NCI-H2171 (cell line): ENCODE results near the gene CDK9.
"Not testable (repeated sequence)": the region's sequence is repeated elsewhere in the genome, so short reads cannot be mapped to it uniquely, and the experiment has no call there.

Experiments
- DNase-seq: peaks from one replicate; lab custom pipeline; 2025; lab: John Stamatoyannopoulos, UW

Gene CDK9

DNA sequence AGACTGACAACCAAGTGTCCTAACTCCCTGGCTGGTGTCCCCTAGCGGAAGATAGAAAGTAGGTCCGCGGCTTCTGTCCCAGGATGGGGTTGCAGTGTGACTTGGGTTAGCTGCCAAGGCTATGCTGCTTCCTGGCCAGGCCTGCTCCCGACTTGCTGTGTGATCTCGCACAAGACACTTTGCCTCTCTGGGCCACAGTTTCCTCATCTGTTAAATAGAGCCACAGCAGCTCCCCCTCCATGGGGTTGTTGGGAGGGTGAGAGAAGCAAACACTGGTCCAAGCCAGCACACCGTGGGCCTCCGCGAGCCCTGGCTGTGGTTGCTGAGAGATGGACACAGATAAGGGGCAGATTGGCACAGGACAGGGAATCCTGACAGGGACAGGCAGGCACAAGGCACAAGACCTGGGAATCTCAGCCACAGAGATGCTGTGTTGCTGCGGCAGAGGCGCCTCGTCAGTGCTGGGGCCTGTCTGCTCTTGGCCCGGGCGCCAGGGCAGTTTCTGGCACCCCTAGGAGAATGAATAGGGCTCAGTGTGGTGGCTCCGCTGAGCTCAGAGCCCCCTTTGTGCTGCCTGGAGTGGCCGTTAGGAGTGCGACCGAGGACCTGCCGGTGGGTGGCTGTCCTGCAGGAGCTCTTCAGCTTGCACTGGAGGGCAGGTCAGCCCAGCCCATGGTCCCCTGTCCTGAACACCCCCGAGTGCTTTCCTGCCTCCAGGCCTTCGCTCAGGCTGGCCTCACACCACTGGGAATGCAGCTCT lies 5.5 kb upstream of the CDK9 start:
- no peak for DNase-seq

DNA sequence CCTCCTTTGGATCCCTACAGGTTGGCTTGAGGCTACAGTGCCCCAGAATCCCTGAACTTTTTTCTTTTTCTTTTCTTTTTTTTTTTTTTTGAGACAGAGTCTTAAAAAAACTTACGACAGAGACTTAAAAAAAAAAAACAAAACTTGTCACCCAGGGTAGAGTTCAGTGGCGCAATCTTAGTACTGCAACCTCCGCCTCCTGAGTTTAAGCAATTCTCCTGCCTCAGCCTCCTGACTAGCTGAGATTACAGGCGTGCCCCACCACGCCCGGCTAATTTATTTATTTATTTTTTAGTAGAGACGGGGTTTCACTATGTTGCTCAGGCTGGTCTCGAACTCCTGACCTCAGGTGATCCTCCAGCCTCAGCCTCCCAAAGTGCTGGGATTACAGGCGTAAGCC lies 4.9 kb upstream of the CDK9 start:
- DNase-seq = not testable (repeated sequence)

DNA sequence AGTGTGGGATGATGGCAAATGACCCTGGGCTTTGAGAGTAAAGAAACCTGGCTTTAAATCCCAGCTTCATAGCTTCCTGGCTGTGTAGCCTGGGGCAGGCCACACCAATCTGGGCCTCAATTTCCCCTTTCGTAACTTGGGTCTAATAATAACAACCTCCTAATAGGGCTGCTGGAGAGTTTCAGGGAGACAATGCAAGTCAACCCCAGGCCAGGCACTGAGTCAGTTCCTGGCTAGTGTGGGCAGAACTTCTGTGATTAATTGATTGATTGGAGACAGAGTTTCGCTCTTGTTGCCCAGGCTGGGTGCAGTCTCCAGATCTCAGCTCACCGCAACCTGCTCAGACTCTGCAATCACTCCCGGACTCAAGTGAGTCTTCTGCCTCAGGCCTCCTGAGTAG lies 4.0 kb upstream of the CDK9 start:
- DNase-seq = no peak

DNA sequence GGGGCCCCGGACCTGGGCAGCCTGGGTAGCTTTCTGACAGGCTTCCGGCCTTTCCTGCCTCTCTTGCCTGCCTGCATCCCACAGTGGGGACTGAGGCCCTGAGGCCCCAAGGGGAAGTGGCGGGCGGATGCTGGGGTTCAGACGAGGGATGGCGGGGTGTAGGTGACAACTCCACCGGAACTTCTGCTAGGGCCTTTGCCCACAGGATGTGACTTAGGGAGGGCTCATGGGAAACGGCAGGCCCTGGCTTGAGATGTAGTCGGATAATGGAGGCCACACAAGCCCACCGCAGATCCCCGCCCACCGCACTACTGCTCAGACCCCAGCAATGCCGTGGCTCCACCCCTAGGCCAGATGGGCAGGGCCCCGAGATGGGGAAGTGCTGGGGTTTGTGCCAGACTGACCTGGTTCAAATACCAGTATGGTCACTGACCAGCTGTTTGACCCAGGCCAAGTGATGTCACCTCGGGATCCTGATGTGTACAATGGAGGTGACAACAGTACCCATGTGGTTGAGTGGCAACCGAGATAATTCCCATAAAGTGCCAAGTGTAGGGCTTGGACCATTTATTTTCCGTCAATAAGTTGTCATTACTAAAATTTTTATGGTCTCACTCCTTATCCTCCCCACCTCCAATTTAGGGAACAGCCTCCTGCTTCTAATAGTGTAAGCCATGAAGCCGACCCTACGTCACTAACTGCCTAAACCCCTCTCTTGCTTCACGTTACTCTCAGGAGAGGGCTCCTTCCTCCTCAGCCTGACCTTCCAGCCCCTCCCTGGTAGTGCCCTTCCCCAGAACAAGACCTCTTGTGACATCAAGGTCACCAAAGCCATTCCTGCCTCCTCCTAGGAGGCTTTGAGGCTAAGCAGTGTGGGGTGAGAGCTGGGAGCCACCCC lies 2.5 kb upstream of the CDK9 start:
- DNase-seq = no peak

DNA sequence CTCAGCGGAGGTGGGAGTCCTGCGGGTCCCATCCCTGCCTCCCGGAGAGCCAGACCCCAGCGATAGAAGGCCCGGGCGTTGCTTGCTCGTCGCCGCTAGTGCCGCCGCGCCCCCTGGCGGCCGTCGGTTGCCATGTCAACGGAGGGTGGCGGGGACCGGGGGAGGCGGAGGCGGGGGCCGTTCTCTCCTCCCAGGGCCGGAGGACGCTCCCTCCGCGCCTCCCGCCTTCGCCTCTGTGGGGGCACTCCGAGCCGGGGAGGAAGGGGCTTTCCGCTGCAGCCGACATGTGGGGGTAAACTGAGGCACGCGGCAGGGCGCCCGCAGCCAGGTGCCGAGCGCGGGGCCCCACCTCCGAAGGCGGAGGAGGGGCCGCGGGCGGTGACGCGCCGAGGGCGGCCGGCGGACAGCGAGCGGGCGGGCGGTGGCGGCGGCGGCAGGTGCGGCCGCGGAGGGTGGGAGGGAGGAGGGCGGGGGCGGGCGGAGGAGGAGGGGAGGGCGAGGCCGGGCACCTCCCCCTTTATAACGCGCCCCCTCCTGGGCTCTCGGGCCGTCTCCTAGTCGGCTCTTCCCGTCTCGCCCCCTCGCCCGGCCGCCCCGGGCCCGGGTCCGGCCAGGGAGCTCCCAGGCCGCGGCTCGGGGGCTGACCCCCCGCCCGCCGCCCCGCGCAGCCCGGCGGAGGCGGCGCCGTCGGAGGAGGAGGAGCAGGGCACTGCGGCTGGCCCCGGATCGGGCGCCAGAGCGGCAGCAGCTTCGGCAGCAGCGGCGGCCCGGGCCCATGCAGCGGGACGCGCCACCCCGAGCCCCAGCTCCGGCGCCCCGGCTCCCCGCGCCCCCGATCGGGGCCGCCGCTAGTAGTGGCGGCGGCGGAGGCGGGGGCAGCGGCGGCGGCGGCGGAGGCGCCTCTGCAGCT lies 556 bp upstream of the CDK9 start:
- peak; percentile 85 for DNase-seq

DNA sequence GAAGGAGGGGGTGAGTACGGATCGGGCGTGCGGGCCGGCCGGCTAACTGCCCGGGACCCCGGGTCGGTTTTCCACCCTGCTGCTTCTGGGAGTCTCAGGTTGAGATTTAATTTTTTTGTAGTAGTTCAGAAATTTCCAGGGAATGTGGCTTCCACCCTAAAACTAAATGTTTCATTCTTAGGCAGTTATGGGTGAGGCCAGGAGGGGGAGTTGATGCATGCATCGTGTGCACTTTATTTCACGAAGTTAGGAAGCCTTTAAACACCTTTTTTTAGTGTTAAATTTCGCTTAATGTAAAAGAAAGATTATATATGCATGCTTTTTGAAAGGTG lies 905 bp downstream of the CDK9 start:
- no peak for DNase-seq

DNA sequence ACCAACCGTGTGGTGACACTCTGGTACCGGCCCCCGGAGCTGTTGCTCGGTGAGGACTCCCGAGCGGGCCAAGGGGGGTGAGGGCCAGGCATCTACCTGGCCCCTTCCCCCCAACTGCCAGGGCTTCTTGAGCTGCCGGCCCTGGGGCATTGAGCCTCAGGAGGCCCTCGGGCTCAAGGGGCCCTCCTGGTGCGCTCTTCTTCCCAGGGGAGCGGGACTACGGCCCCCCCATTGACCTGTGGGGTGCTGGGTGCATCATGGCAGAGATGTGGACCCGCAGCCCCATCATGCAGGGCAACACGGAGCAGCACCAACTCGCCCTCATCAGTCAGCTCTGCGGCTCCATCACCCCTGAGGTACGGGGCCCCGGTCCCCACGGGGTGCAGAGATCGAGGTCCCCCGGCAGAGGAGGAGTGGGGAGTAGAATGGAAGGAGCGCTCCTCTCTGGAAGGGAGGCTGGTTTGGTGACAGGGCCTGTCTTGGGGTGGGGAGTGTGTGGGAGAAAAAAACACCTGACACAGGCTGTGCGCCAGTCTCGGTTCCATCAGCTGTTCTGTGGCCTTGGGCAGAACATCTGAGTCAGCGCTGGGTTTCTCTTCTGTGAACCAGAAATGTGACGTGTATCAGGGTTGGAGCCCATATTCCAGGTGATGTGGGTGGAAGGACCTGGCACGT lies 2.6 kb downstream of the CDK9 start:
- no peak for DNase-seq

DNA sequence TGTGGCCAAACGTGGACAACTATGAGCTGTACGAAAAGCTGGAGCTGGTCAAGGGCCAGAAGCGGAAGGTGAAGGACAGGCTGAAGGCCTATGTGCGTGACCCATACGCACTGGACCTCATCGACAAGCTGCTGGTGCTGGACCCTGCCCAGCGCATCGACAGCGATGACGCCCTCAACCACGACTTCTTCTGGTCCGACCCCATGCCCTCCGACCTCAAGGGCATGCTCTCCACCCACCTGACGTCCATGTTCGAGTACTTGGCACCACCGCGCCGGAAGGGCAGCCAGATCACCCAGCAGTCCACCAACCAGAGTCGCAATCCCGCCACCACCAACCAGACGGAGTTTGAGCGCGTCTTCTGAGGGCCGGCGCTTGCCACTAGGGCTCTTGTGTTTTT lies 3.3 kb downstream of the CDK9 start:
- DNase-seq = no peak

DNA sequence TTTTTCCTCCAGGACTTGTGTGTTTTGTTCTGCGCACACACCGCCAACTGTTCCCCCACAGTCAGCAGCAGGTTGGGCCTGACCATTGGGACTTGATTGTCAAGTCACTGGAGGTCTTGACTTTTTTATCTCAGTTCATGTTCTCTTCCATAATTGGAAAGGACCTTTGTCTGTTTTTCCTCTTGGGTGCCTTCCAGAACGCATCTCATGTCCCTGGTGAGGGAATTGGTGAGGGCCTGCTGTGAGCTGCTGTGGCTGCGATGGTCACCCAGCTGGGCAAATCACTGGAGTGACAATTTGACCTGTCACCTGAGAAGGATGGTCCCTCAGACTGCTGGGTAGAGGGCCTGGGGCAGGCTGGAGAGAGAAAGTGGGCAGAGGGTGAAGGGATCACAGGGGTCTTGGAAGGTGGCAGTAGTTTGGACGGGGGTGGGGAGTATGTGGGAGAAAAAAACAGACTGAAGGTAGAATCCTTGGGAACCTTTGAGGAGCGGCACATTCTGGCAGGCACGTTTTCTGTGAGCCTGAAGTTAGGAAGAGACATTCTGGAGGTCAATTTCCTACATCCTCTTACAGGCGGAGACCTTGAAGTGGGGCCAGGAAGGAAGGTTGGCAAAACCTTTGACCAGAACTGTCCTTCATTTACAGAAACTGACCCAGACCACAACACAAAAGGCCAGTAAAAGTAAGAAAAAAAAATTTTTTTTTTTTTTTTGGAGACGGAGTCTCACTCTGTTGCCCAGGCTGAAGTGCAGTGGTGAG lies 4.4 kb downstream of the CDK9 start:
- DNase-seq = no peak

DNA sequence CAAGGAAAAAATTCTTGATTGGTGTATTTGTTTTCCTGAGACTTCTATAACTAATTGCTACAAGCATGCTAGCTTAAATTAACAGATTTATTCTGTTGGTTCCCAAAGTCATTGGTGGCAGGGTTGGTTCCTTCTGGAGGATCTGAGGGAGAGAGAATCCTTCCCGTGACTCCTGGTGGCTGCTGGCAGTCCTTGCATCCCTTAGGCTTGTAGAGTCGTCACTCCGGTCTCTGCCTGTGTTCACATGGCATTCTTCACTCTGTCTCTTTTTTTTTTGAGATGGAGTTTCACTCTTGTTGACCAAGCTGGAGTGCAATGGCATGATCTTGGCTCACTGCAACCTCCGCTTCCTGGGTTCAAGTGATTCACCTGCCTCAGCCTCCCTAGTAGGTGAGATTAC lies 5.3 kb downstream of the CDK9 start:
- no peak for DNase-seq

DNA sequence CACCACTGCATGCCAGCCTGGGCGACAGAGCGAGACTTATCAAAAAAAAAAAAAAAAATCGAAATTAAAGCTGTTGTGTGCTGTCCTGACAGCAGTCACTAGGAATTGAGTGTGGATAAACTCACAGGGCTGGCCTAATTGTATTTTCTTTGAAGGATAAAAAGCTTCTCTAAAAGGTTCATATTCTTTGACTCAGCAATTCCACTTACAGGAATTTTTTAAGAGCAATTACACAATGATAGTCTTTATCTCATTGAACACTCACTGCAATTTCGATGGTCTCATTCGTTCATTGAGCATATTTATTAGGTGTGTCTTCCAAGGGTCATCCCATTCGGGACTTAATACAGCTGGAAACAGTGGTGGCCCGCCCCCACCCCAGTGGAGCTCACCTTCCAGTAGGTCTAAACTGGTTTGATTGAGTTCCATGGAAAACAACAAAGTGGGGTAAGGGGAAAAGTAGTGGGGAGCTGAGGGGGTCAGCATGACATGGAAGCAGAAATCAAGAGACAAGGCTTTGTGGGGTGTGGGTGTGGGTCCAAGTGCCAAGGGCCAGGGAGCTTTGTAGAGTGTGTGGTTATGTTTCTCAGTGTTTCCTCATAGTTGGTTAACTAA lies 6.7 kb downstream of the CDK9 start:
- no peak for DNase-seq

DNA sequence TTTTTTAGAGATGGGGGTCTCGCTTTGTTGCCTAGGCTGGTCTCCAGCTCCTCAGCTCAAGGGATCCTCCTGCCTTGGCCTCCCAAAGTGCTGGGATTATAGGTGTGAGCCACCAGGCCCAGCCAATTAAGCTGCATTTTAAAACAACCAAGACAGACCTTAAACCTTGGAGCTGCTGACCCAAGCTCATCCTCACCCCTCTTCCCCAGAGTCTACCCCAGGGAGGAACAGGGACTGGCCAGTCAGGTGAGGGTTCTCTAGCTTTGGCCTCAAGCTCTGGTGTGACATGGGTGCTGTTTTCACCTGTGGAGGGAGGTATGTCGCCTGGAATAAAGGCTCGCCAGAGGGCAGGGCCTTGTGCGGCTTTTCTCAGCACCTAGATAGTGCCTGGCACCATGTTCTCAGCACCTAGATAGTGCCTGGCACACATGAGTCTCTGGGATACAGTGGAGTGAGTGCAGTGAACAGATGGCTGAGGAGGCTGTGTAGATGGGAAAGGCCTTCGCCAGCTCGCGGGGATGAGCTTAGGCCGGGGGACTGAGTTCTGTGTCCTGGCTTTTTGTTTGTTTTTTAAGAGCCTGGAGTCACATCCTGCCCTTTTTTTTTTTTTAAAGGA lies 7.4 kb downstream of the CDK9 start:
- DNase-seq = peak; percentile 68

DNA sequence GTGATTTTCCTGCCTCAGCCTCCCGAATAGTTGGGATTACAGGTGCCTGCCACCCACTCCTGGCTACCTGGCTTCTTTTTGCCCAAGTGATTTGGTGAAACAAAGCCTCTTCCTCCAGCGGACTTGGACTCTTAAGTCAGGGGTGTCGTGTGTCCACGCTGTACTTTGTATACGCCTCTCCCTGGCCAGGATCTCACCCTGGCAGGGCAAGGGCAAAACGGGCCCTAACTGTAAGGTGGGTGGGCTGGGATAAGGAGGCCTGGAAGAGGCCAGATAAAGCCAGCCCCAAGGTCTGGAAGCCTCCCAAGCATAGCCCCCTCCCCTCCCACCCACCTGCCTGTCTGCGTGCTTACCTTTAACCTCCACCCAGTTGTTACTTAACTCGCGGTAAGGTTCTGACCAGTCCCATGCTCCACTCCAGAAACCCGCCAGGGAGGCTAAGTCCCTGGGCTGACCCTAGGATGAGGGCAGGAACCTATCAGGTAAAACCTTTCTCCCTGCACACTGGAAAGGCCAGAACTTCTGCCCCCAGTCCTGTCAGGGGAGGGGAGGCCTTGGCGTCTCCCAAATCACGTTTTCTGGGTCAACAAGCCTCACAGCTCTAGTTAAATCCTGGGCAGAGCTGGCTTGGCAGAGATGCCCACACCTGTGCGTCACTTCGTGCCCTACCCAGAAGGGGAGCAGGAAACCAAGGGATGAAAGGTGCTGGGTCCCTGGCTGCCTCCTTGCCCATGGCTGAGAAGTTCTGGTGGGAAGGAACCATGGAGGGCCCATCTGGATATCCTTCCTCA lies 8.4 kb downstream of the CDK9 start:
- DNase-seq = no peak

DNA sequence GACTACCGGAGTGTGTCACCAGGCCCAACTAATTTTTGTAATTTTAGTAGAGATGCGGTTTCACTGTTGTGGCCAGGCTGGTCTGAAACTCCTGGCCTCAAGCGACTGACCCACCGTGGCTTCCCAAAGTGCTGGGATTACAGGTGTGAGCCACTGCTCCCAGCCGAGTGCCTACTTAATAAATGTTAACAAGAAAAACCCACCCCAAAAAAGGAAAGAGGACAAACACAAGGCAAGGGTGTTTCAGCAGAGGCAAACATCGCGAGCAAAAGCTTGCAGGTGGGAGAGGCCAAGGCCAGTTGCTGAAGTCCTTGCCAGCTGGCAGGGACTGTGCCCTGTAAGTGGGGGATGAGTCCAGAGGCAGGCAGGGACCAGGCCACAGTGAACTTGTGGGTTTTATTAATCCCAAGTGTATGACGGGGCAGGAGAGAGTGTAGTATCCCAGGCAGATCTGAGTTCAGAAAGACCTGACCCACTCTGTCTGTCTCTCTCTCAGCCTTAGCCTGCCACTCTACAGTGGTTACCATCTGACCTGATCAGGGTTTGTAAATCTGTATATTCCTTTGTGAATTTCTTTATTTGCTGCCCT lies 10.5 kb downstream of the CDK9 start:
- no peak for DNase-seq

DNA sequence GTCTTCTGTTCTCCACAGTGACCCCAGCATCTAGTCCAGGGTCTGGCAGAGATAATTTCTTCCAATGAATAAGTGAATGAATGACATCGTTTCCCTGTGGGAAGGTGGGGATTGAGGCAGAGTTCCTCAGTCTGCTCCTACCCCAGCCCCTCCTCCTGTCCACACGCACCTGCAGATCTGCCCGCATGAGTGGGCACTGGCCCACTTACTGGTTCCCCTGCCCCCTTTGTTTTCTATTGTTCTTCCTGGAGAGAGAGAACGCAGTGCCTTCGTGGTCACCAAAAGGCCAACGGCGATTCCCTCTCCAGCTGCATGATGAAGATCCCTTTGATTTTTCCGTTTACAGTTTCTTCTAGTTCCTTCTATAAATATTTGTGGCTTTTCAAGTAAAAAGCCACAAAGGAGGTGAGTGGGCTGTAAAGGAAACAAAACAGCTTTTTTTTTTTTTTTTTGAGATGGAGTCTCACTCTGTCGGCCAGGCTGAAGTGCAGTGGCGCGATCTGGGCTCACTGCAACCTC lies 11.1 kb downstream of the CDK9 start:
- DNase-seq = no peak

DNA sequence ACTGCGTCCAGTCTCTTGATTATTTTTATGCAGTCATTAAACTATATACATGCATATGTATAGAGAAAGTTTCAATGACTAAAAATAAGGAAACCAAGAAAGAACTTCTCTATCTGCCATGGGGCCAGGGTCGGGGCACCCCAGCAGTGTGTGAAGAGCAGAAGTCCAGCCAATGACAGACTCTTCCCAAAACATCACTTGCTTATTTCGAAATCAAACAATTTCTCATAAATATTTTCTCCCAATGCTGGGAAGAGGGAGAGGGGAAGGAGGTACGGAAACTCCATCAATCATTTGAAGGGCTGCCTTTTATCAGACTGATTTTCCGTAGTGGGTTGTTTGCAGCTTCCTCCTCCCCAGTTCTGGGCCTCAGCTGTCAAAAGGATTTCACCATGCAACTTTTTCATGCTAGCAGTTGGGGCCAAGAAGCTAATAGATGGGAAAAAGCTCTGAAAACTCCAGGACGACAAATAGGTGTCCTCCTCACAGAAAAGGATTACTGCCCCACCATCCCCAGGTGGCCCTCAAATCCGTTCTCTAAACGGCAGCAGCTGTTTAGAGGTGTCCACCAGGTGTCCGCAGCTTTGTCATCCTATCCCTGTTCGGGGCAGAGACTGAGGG lies 16.2 kb downstream of the CDK9 start:
- peak; percentile 69 for DNase-seq

DNA sequence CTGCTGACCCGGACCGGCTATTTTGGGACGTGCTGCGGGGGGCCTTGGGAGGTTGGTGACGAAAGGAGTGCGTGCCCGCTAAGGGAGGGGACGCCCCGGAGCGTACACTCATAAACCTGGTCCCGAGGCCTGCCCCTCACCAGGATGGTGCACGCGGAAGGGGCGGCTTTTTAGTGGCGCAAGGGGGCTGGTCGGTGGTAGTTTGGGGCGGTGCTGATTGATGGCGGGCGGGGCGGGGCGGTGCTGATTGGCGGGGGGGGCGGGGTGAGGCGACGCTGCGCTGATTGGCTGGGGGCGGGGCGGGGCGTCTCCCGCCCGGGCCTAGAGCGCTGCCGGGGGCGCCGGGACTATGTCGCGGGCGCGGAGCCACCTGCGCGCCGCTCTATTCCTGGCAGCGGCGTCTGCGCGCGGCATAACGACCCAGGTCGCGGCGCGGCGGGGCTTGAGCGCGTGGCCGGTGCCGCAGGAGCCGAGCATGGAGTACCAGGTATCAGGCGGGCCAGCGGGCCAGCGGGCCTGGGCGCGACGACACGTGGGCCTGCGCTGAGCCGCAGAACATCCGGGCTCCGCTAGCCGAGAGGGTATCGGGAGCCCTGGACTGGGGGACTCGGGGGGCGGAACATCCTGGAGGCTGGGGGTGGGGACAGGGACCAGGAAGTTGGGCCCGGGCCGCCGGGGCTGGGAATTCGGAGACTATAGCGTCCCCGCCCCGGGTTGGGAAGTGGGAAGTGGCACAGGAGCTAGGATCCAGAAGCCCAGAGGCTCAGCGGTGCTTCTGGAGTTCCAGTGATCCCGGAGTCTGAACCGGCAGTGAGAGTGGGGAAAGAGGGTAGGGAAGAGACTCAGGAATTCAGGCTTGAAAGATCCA lies 17.0 kb downstream of the CDK9 start, which contains the start of gene FPGS:
Gene FPGS, plus strand, starts transcription at position 307 of the 868 bp plus-strand sequence. Its CDS starts 43 bp downstream, at position 350.
- DNase-seq = peak; percentile 98
